K562 (cell line): Measurements from ENCODE around the gene HS3ST3A1. TPM values are rescaled to one million over a fixed set of nuclear protein-coding genes. Genes with fewer than 3 reads are reported as not detected.

Source experiments
- FOSL1 ChIP-seq: fragments of 200-800 bp; sonication (Bioruptor generic); conservative IDR thresholded peaks from 2 replicates; pipeline ENCODE4 v1.6.1; 2016; ENCODE audit warnings: missing genetic modification characterization, missing compliant biosample characterization
- SAP30 ChIP-seq: fragments of 200-600 bp; sonication (generic); IDR thresholded peaks from 2 replicates; pipeline ENCODE4 v1.6.1; 2012; ENCODE audit warnings: borderline replicate concordance, low read depth, mild to moderate bottlenecking, moderate library complexity, low read length, control low read depth, inconsistent platforms; ENCODE audit not compliant: insufficient read depth, poor library complexity, severe bottlenecking
- THRAP3 ChIP-seq: fragments of 450-650 bp; IDR thresholded peaks from 2 replicates; pipeline ENCODE4 v1.6.1; 2016; ENCODE audit warnings: mild to moderate bottlenecking, inconsistent platforms, borderline replicate concordance
- ZNF124 ChIP-seq: sonication (generic); formaldehyde crosslinking; IDR thresholded peaks from 2 replicates; pipeline ENCODE4 v1.8.1; 2022; ENCODE audit warnings: missing genetic modification reagents
- polyA plus RNA-seq, 8 experiments: library from polyadenylated mRNA; depleted of rRNA in 4 of 8; stranded (reverse) in 5 of 8; unstranded in 3 of 8; fragments of >200 nt; fragmentation: Nextera tagmentation in 2 of 8; fragmentation: Illumina TruSeq in 1 of 8; extraction: Ambion mirVana in 2 of 8; extraction: Trizol in 1 of 8; gene quantifications; 2 replicates each; pipeline versions ENCODE4 v1.2.1 to v1.2.3, GENCODE V29; 2011 to 2014; ENCODE audit warnings: inconsistent platforms in 1 of 8, missing spikeins in 1 of 8
- total RNA-seq, 7 experiments: library from RNA; depleted of rRNA in 6 of 7; stranded (reverse); fragments of >200 nt in 6 of 7; fragmentation: Illumina TruSeq in 2 of 7; extraction: Trizol in 2 of 7; gene quantifications; 2 replicates each; pipeline versions ENCODE4 v1.2.1 to v1.2.3, GENCODE V29; 2011 to 2021; ENCODE audit warnings: low replicate concordance in 1 of 7
- TF ChIP-seq, protein P1 (sequence below), 2 experiments: fragments of 200-800 bp in 1 of 2; sonication (Bioruptor generic) in 1 of 2; sonication (generic) in 1 of 2; formaldehyde crosslinking in 1 of 2; IDR thresholded peaks in 1 of 2; conservative IDR thresholded peaks in 1 of 2; 2 replicates each; pipeline versions ENCODE4 v1.5.0 to v1.6.1; 2016 to 2020; ENCODE audit warnings: missing compliant biosample characterization in 1 of 2, missing genetic modification characterization in 1 of 2, missing genetic modification reagents in 1 of 2
- TF ChIP-seq, protein P2 (sequence below): fragments of 450-650 bp; IDR thresholded peaks from 2 replicates; pipeline ENCODE4 v1.6.1; 2017; ENCODE audit warnings: antibody characterized with exemption, mild to moderate bottlenecking
- TF ChIP-seq, protein P3 (sequence below), 2 experiments: fragments of 250-450 bp in 1 of 2; fragments of 450-650 bp in 1 of 2; sonication (Bioruptor Pico) in 1 of 2; IDR thresholded peaks; 2 replicates each; pipeline versions ENCODE4 v1.6.1 to v1.8.0; 2016 to 2021; ENCODE audit warnings: mild to moderate bottlenecking in 2 of 2, moderate library complexity in 2 of 2, missing compliant biosample characterization in 1 of 2, missing genetic modification characterization in 1 of 2
- TF ChIP-seq, protein P4 (sequence below), 2 experiments: fragments of 450-650 bp; IDR thresholded peaks; 2 replicates each; pipeline ENCODE4 v1.6.1; 2016; ENCODE audit warnings: mild to moderate bottlenecking in 2 of 2, borderline replicate concordance in 1 of 2, low read depth in 1 of 2, moderate library complexity in 1 of 2

HS3ST3A1 gene
- total and polyA plus RNA-seq, 9 of the 15 experiments (the other 6 are each of a cell fraction or from before 2014, with no cell fraction given): 0.25 to 14.8 (median 2.3) TPM

DNA sequence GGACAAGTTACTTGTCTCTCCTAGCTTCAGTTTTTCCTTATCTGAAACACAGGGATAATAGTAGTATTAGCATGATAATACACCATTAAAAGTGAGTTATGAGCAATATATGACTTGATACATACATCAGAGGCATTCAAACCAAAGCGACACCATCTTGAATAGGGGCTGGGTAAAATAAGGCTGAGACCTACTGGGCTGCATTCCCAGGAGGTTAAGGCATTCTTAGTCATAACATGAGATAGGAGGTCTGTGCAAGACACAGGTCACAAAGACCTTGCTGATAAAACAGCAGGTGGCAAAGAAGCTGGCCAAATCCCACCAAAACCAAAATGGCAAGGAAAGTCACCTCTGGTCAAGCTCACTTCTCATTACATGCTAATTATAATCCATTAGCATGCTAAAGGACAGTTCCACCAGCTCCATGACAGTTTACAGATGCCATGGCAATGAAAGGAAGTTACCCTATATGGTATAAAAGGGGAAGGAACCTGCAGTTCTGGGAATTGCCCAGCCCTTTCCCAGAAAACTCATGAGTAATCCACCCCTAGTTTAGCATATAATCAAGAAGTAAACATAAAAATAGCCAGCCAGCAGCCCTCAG, 37.2 kb upstream of the HS3ST3A1 start (continued):
- TF ChIP-seq FOSL1 (tag): peak; percentile 92
- no peak for TF ChIP-seq THRAP3
- TF ChIP-seq, protein P1, sequence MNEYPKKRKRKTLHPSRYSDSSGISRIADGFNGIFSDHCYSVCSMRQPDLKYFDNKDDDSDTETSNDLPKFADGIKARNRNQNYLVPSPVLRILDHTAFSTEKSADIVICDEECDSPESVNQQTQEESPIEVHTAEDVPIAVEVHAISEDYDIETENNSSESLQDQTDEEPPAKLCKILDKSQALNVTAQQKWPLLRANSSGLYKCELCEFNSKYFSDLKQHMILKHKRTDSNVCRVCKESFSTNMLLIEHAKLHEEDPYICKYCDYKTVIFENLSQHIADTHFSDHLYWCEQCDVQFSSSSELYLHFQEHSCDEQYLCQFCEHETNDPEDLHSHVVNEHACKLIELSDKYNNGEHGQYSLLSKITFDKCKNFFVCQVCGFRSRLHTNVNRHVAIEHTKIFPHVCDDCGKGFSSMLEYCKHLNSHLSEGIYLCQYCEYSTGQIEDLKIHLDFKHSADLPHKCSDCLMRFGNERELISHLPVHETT (CRISPR knock-in tag; conservative IDR thresholded peaks at IDR 0.05 in 1 of 2, IDR thresholded peaks at IDR 0.05 in 1 of 2): peak in 1 of 2 experiments; percentile 98; a peak in 2 of 4 replicates
- no peak for TF ChIP-seq SAP30
- TF ChIP-seq ZNF124 (CRISPR knock-in tag): no peak
- TF ChIP-seq, protein P2, sequence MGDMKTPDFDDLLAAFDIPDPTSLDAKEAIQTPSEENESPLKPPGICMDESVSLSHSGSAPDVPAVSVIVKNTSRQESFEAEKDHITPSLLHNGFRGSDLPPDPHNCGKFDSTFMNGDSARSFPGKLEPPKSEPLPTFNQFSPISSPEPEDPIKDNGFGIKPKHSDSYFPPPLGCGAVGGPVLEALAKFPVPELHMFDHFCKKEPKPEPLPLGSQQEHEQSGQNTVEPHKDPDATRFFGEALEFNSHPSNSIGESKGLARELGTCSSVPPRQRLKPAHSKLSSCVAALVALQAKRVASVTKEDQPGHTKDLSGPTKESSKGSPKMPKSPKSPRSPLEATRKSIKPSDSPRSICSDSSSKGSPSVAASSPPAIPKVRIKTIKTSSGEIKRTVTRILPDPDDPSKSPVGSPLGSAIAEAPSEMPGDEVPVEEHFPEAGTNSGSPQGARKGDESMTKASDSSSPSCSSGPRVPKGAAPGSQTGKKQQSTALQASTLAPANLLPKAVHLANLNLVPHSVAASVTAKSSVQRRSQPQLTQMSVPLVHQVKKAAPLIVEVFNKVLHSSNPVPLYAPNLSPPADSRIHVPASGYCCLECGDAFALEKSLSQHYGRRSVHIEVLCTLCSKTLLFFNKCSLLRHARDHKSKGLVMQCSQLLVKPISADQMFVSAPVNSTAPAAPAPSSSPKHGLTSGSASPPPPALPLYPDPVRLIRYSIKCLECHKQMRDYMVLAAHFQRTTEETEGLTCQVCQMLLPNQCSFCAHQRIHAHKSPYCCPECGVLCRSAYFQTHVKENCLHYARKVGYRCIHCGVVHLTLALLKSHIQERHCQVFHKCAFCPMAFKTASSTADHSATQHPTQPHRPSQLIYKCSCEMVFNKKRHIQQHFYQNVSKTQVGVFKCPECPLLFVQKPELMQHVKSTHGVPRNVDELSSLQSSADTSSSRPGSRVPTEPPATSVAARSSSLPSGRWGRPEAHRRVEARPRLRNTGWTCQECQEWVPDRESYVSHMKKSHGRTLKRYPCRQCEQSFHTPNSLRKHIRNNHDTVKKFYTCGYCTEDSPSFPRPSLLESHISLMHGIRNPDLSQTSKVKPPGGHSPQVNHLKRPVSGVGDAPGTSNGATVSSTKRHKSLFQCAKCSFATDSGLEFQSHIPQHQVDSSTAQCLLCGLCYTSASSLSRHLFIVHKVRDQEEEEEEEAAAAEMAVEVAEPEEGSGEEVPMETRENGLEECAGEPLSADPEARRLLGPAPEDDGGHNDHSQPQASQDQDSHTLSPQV: peak; percentile 63; the same call in 1 of the 2 replicates
- TF ChIP-seq, protein P3, sequence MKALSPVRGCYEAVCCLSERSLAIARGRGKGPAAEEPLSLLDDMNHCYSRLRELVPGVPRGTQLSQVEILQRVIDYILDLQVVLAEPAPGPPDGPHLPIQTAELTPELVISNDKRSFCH (CRISPR knock-in tag; IDR thresholded peaks at IDR 0.05): no peak
- TF ChIP-seq, protein P3 (tag; IDR thresholded peaks at IDR 0.05): peak; percentile 99
- TF ChIP-seq, protein P4, sequence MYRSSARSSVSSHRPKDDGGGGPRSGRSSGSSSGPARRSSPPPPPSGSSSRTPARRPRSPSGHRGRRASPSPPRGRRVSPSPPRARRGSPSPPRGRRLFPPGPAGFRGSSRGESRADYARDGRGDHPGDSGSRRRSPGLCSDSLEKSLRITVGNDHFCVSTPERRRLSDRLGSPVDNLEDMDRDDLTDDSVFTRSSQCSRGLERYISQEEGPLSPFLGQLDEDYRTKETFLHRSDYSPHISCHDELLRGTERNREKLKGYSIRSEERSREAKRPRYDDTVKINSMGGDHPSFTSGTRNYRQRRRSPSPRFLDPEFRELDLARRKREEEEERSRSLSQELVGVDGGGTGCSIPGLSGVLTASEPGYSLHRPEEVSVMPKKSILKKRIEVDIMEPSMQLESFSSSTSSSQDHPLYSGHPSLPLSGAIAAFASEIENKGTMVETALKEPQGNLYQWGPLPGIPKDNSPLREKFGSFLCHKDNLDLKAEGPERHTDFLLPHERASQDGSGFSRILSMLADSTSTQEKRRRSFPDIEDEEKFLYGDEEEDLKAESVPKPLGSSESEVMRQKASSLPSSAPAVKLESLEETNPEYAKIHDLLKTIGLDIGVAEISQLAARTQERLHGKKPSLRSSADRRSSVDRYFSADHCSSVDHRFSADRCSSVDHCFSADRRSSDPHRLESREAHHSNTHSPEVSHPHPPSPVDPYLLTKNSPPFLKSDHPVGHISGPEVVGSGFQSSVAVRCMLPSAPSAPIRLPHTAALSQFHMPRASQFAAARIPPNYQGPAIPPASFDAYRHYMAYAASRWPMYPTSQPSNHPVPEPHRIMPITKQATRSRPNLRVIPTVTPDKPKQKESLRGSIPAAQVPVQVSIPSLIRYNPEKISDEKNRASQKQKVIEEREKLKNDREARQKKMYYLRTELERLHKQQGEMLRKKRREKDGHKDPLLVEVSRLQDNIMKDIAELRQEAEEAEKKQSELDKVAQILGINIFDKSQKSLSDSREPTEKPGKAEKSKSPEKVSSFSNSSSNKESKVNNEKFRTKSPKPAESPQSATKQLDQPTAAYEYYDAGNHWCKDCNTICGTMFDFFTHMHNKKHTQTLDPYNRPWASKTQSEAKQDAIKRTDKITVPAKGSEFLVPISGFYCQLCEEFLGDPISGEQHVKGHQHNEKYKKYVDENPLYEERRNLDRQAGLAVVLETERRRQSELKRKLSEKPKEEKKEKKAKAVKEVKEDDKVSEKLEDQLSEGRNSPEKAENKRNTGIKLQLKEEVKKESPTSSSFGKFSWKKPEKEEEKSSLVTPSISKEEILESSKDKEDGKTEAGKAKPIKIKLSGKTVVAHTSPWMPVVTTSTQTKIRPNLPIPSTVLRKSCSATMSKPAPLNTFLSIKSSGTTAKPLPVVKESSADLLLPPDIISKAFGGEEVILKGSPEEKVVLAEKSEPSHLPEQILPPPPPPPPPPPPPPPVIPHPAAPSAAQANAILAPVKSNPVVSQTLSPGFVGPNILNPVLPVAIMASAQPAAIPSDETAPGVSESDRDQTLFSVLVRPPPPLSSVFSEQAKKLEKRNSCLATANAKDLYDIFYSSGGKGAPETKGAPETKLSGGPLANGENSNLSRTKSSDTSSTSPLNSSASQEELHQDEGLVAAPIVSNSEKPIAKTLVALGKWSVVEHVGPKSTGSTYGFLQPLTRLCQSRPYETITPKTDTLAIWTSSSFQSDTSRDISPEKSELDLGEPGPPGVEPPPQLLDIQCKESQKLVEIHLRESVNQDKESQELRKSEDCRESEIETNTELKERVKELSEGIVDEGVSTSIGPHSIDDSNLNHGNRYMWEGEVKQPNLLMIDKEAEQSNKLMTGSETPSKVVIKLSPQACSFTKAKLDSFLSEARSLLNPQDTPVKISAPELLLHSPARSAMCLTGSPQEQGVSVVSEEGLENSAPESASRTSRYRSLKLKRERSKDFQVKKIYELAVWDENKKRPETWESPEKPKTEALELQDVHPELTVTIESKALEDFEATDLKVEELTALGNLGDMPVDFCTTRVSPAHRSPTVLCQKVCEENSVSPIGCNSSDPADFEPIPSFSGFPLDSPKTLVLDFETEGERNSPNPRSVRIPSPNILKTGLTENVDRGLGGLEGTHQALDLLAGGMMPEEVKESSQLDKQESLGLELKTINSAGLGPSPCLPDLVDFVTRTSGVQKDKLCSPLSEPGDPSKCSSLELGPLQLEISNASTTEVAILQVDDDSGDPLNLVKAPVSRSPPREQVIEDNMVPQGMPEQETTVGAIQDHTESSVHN (IDR thresholded peaks at IDR 0.05; ENCODE audit: borderline replicate concordance in 1 of 2, low read depth in 1 of 2): no peak
